ENCODE measurements around the gene NEK1.

The NEK1 gene

GRCh38 chr4:169446824-169447223 lies 165.6 kb downstream of the NEK1 start:
- H3K27me3 ChIP-seq (ENCODE audit: low read depth, low read length), result no peaks in the 10 kb centered on the region
- peaks cover 12% of the 10 kb centered on the region for H3K9me3 ChIP-seq (ENCODE audit: insufficient read depth, low read length)
- no peak overlapping the region for H3K4me2 ChIP-seq (ENCODE audit: low read length)
- no peaks in the 10 kb centered on the region for H4K20me1 ChIP-seq (ENCODE audit: insufficient read depth, low read length)
- H3K27ac ChIP-seq (ENCODE audit: low read length), result no peak overlapping the region
- H3K4me3 ChIP-seq (ENCODE audit: low read length), result no peak overlapping the region
- H3K79me2 ChIP-seq (ENCODE audit: low read length), result no peaks in the 10 kb centered on the region
- TF ChIP-seq EZH2phosphoT487 (IDR thresholded peaks at IDR 0.05; ENCODE audit: low read depth) (no peak), CTCF (IDR thresholded peaks at IDR 0.05; ENCODE audit: low read depth, low read length) (no peak)
- H3K4me1 ChIP-seq (ENCODE audit: low read length), result no peaks in the 10 kb centered on the region
- H2AFZ ChIP-seq (ENCODE audit: low read depth, low read length), result no peak overlapping the region
- H3K9ac ChIP-seq (ENCODE audit: low read length), result no peak overlapping the region
- peaks cover 24% of the 10 kb centered on the region for H3K36me3 ChIP-seq (replicated peaks; ENCODE audit: low read depth, low read length)

- no peak overlapping the region for H3K27ac ChIP-seq (ENCODE audit: low read length)
- no peak overlapping the region for H3K4me3 ChIP-seq (ENCODE audit: low read length)
- H3K9ac ChIP-seq (ENCODE audit: low read length), result no peak overlapping the region
- H3K4me2 ChIP-seq (ENCODE audit: low read length), result no peak overlapping the region
- H3K79me2 ChIP-seq (ENCODE audit: low read length), result no peaks in the 10 kb centered on the region
- H4K20me1 ChIP-seq (ENCODE audit: insufficient read depth, low read length), result no peaks in the 10 kb centered on the region
- peaks cover 23% of the 10 kb centered on the region for H3K4me1 ChIP-seq (ENCODE audit: low read length)
- H3K9me3 ChIP-seq (ENCODE audit: insufficient read depth, low read length), result peaks cover 12% of the 10 kb centered on the region
- no peaks in the 10 kb centered on the region for H3K27me3 ChIP-seq (ENCODE audit: low read depth, low read length)
- H2AFZ ChIP-seq (ENCODE audit: low read depth, low read length), result no peak overlapping the region
- peaks cover 24% of the 10 kb centered on the region for H3K36me3 ChIP-seq (replicated peaks; ENCODE audit: low read depth, low read length)
- no peak for TF ChIP-seq CTCF (IDR thresholded peaks at IDR 0.05; ENCODE audit: low read depth, low read length)
- TF ChIP-seq EZH2phosphoT487 (IDR thresholded peaks at IDR 0.05; ENCODE audit: low read depth), result no peak
Observed at GRCh38 chr4:169443748-169444147, 168.6 kb downstream of the NEK1 start.

- H3K27me3 ChIP-seq (ENCODE audit: low read depth, low read length), result no peaks in the 10 kb centered on the region
- H3K4me2 ChIP-seq (ENCODE audit: low read length), result peak overlapping the region; percentile 14
- H3K4me3 ChIP-seq (ENCODE audit: low read length), result no peak overlapping the region
- no peak overlapping the region for H3K27ac ChIP-seq (ENCODE audit: low read length)
- H3K4me1 ChIP-seq (ENCODE audit: low read length), result peaks cover 53% of the 10 kb centered on the region
- TF ChIP-seq CTCF (IDR thresholded peaks at IDR 0.05; ENCODE audit: low read depth, low read length) (no peak), EZH2phosphoT487 (IDR thresholded peaks at IDR 0.05; ENCODE audit: low read depth) (no peak)
- no peaks in the 10 kb centered on the region for H3K79me2 ChIP-seq (ENCODE audit: low read length)
- H2AFZ ChIP-seq (ENCODE audit: low read depth, low read length), result no peak overlapping the region
- no peaks in the 10 kb centered on the region for H4K20me1 ChIP-seq (ENCODE audit: insufficient read depth, low read length)
- H3K9me3 ChIP-seq (ENCODE audit: insufficient read depth, low read length), result peaks cover 12% of the 10 kb centered on the region
- H3K9ac ChIP-seq (ENCODE audit: low read length), result no peak overlapping the region
- peaks cover 20% of the 10 kb centered on the region for H3K36me3 ChIP-seq (replicated peaks; ENCODE audit: low read depth, low read length)
Observed at GRCh38 chr4:169440446-169440845, 171.9 kb downstream of the NEK1 start.

- H3K4me1 ChIP-seq (ENCODE audit: low read length), result peaks cover 55% of the 10 kb centered on the region
Observed at GRCh38 chr4:169439244-169439643, 173.1 kb downstream of the NEK1 start.

More at GRCh38 chr4:169439244-169439643, 173.1 kb downstream of the NEK1 start:
- TF ChIP-seq CTCF (IDR thresholded peaks at IDR 0.05; ENCODE audit: low read depth, low read length), result no peak
- no peak for TF ChIP-seq EZH2phosphoT487 (IDR thresholded peaks at IDR 0.05; ENCODE audit: low read depth)
- Histone ChIP-seq H3K79me2 (ENCODE audit: low read length) (no peaks in the 10 kb centered on the region), H3K36me3 (replicated peaks; ENCODE audit: low read depth, low read length) (peaks cover 13% of the 10 kb centered on the region), H3K27ac (ENCODE audit: low read length) (peak overlapping the region; percentile 98), H2AFZ (ENCODE audit: low read depth, low read length) (peak overlapping the region; percentile 58; the same call in 1 of the 2 replicates), H3K27me3 (ENCODE audit: low read depth, low read length) (no peaks in the 10 kb centered on the region), H3K9me3 (ENCODE audit: insufficient read depth, low read length) (peaks cover 9% of the 10 kb centered on the region), H3K4me2 (ENCODE audit: low read length) (peak overlapping the region; percentile 94), H3K9ac (ENCODE audit: low read length) (peak overlapping the region; percentile 95), H4K20me1 (ENCODE audit: insufficient read depth, low read length) (no peaks in the 10 kb centered on the region), H3K4me3 (ENCODE audit: low read length) (no peak overlapping the region)
